ENCODE measurements around the gene CCDC148.

Gene CCDC148

DNA sequence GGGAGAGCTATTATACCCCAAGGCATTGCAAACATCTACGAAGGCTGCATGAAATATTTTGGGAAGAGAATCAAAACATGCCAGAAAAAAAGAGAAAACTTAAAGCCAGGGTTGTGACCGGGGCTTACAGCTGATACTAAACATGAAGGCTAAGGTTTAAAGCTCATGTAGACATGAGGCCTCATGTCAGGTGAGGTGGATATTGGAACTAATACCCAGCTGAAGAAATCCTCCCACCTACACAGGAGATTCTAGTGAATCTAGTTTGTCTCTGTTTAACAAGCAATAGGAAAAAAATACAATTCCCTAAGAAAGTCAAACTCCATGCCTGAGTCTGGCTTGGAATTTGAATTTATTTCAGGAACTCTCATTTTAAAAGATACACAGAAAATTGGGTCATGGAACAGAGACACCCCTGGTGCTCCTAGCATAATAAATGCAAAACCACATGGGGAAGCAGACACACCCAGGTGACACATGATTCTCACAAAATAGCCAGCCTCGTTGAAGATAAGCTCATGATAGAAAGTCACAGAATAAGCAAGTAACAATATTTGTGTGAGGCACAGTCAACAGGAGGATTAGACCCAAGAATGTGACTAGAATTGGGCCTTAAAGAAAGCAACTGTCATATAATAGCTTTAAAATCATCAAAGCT is 312.7 kb downstream of the CCDC148 start:
- no peak for DNase-seq

DNA sequence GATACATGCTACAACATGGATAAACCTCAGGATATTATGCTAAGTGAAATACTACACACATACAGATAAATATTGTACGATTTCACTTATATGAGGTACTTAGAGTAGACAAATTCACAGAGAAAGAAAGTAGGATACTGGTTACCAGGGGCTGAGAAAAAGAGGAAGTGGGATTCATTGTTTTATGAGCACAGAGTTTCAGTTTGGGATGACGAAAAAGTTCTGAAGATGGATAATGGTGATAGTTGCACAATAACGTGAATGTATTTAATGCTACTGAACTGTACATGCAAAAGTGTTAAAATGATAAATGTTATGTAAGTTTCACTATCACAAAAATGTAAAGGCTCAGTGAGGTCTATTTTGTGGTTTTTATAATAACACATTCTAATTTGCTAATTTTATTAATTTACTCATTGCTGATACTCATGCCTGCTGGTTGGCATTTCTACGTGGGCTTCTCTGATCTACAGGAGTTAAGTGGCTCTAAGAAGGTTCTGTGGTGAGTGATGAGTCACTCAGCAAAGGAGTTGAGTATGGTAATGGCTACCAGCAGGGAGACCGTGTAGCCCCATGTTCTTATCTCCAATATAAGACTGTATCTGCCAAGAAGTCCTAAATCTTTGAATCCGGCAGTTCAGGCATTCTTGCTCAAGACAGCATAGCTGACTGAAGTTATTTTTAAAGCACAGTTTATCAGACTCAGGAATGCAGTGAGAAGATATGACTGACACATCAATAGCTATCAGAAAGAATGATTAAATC is 313.8 kb downstream of the CCDC148 start:
- no peak for DNase-seq

DNA sequence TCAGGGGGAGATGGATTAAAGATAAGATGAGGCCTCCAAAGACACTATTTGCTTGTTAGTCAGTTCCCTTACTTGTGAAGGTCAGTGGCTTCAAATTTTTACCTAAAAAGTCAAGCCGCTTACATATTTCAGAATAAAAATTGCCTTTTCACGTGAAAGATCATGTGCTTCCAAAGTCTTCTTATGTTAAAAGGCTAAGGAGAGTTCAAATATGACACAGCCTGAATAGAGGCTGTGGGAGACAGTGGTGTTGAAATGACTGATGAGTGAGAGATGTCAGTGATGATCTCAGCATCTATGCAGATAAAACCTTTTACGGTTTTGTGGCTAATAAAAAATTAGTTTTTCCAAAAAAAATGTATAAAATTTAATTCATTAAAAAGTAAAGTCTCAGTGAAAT is 314.4 kb downstream of the CCDC148 start:
- DNase-seq: no peak

DNA sequence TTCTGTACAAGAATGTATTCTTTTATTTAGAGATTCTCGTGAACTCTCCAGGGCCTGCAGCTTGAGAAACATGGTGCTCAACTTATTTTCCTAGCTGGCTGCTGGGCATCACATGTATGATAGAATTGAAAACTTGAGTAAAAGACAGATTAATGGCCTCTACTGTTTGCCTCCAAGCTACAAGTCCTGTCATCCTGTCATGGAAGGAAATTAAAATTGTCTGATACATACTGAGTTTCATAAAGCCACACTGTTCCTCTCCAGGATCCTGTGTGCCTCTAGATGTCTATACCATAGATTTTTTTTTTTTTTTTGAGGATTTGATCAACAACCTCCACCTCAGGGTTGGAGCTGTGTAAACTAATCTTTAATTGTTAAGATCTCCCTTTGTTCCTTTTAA is 316.4 kb downstream of the CCDC148 start:
- no peak for DNase-seq

DNA sequence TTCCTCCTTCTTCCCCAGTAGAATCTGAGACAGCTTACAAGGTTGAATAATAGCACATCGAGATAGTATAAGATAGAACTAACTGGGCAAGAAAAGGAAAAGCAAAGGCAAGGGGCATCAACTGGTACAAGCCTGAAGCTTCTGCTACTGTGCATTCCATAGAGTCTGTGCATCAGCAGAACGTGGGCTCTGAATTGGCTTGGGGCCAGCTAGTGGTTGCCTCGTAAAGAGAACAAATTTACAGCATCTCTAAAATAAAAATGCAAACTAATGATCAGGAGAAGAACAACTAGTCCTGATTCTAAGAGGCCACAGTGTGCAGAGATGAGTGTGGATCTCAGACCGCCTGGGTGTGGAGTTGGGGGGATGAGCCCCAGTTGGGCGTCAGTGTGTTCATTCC is 318.3 kb downstream of the CCDC148 start:
- no peak for DNase-seq

DNA sequence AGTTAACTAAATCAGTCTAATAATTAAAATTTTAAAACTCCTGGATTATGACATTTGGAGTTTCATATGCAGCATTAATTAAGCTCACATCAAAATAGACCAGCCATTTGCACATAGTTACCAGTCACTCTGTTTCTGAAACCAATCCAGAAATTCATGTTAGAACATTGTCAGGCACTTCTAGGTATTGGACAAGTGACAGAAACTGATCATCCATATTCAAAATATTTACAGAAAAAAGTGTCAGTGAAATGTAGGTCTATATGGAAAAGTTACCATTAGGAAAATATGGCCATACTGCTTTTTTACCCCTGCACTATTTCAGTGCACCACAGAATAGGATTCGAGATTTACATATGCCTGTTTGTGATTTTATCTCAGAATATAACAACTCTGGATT is 321.5 kb downstream of the CCDC148 start:
- no peak for DNase-seq

DNA sequence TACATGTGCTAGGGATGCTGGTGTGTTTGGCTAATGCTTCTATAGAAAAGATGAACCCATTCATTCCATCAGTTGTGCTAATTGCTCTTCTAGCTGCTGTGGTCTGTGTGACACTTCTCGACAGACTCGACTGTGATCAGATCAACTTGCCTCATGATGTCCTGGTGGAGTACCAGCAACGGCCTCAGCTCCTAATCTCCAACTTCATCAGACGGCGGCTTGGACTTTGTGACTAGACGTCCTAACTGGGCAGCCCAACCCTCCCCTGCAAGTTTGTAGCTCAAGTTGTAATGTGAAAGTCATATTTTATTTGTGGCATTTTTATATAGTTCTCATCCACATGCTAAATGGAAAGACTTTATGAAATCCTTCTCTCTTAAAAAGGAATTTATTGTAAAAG is 321.9 kb downstream of the CCDC148 start:
- DNase-seq: no peak

DNA sequence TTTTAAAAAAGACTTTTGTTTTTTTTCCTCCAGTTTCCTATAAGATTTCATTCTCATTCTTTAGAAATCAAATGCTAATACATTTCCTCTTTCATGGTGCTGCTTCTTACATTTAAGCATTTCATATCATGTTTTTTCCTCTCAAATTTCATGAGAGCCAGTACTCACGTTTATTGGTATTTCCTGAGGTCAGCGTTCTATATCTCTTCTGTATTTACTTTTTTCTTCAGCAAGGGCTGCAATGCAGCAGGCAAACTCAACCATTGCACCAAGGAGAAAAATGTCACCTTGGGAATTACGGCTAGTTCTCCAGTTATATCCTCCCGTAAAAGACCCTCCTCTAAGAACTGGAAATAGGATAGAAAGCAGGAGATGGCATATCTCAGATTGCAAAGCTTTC is 322.5 kb downstream of the CCDC148 start:
- no peak for DNase-seq

DNA sequence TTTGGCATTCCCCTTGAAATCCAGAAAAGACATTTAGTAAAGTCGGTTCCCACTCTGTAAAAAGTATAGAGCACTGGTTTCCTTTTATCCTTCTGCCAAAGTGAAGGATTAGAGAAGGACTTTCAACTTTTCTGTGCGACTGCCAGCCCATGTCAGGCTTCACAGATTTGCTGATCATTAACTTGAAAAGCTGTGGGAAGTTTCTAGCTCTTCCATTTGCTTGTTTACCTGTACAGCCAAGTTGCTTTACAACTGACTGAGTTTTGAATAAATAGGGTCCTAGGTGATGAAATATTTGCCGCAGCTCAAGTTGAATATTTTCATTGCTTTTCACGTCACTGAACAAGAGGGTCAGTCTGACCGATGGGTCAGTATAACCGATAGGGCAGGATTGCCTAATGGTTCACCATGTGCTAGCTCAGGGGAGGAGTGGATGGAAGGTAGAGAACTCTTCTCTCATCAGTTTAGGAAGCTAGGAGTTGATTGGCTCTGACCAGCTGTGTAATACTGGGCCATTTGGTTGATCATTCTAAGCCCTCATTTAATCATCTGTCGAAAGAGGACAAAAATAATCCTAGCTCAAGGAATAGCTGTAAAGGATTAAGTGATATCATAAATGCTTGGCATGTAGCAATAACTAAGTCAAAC is 324.5 kb downstream of the CCDC148 start:
- no peak for DNase-seq

DNA sequence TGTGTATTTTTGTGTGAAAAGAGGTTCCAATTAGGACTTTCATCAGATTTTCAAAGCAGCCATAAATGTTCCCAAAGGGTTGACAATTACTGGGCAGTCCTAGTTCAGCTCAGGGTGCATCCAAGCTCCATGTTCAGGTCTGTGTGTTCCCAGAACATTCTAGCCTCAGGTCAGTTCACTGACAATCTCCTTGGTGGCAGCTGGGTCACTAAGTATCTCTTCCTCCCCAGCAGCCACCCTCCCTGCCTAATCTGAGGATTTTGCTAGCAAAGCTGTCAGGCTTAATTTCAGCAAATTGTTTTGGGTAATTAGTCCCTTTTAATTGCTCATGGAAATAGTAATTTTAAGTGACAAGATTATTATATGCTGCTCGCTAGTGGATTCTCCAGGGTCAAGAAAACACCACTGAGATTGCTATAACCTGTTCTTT is 325.1 kb downstream of the CCDC148 start:
- DNase-seq: no peak

DNA sequence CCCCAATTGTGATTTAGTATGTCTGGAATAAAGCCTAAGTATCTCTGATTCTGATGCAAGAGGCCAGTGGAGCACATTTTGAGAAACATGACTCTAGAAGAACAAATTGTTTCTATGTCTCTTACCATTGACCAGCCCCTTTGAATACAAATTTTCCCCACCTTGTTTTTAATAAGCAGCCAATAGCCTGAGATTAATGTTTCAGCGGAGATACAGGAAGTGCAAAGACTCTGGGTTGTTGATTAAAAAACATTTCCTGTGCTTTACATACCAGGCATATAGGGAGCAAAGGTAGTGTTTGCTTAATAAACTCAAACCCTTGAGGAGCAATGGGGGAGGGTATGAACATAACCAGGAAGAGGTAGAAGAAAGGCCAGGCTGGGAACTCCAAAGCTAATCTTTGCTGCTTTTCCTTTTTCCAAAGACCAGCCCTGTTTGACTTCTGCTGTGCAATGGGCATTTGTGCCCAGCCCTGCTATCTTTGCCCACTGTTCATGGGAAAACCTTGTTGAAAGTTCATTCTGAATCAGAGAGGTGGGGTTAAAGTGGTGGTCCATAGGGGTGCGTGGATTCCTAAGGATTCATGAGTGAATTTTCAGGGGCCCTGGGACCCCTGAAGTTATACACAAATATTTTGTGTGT is 325.6 kb downstream of the CCDC148 start:
- DNase-seq: no peak

DNA sequence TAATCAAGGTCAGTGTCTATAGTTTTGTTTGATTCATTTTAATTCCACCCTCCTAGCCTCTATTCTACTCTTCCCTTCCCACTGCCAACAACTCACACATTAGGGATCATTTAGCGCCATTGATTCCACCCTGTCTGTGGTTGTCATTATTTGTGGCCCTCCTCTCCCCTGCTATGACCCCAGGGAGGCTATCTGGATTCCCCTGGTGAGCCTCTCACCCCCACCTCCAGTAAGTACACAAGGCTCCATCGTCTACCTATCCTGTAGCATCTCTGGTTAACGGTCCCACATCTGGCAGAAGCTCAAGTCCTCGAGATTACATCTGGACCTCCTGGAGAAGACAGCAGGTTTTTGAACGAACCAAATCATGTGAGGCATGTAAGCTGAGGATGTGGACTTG is 327.5 kb downstream of the CCDC148 start:
- DNase-seq: no peak

DNA sequence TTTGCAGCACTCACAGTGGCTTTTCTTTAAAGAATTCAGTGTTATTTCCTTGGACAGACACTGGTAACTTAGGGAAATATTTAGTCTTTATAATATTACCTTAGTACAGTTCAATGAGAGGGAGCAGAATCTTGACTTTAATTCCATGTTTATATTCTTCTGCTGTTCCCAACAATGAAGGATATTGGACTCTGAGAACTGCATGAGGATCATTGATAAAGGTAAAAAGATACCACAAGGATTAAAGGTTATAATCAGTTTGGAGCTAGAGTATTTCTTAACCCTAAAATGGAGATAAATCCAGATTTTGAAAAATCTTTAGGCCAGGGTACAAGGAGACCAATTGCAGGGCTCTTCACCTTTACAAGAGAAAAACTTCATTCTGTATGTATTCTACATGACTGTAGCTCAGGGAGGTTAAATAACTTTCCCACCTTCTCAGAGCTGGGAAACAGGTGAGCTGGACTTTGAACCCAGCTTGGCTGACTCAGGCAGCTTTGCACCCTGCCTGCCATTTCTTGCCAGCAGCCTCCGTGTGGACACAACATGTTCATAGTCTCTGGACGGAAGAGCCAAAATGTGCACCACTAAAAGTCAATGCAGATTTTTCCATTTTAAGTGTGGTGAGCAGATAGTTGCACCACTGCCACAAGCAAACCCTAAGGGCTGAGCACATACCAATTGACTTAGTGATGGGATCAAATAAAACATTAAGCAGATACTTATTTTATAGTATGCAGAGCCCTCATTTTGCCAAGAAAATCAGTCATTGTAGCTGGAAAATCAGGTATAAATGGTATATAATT is 328.2 kb downstream of the CCDC148 start:
- DNase-seq: no peak

DNA sequence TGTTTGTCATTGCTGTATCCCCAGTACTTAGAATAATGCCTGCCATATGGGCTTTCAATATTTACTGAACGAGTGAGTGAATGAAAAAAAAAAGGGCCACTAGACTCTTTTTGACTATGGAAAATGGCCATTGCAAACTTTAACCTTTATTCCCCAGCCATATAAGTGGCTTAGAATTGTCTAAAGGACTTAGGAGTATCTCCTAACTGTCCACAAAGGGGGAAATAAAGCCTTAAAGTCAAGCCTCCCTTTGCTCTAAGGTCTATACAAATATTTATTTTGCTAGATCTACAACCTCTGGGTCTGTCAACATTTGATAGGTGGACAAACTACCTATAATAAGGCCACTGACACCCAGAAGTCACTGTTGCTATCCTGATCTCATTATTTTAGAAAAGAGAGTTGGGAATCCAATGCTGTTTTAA is 329.2 kb downstream of the CCDC148 start:
- no peak for DNase-seq

DNA sequence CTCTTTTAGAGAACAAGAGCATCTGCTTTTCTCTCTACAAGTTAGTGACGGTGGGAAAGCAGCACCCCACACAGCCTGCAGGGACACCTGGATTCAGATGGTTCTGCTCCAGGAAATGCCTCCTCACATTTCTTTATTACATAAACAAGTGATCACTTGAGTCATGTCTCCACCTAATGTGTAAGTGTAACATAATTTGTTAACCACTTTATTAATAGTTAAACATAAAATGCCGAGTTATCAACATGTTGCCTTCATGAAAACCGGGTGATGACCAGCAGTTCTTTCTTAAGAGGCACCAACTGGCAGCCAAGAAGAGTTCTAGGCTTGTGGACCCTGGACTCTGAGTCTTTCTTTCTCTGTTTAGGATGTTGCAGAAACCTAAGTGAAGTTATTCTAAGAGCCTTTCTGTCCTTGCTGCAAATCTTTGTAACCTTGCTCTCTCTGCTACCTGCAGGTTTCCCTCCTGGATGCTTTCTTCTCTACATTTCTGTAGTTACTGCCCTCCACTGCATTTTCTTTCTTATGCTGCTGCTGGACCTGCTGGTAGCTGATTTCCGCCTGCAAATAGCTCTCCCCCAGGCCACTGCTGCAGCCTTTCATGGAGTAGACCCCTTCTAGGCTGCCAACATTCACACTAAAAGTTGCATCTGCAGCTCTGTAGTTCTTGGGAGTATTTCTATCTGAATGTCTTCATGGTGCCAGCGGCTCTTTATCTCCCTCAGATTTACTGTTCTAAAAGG is 330.6 kb downstream of the CCDC148 start:
- DNase-seq: no peak

DNA sequence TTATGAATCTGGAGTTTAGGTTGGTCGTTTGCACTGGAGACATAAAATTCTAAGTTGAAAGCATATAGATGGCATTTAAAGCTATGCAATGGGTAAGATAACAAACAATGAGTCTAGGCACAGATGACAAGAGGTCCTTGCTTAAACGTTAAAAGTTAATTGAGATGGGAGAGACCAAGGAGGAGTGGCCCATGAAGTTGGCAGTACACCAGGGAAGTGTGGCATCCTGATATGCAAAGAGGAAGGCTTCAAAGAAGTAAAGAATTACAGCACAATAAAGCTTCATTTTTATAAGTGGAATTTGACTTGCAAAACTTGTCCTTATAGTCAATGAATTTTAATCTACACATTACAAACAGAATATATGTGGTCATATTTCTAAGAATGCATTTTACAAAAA is 331.7 kb downstream of the CCDC148 start:
- DNase-seq: no peak

All from NCI-H2227 treated with DMSO at 0.1 percent for 48 hours (cell line).